Measurements from ENCODE around the gene ATF4. TPM values are rescaled to one million over a fixed set of nuclear protein-coding genes. Genes with fewer than 3 reads are reported as not detected.
A peak's percentile ranks its signal among the peaks of the same experiment; 100 is the strongest.

Gene ATF4
- total and polyA plus RNA-seq, 3 donors from 2014 or later, result 192 to 228 (median 227) TPM

DNA sequence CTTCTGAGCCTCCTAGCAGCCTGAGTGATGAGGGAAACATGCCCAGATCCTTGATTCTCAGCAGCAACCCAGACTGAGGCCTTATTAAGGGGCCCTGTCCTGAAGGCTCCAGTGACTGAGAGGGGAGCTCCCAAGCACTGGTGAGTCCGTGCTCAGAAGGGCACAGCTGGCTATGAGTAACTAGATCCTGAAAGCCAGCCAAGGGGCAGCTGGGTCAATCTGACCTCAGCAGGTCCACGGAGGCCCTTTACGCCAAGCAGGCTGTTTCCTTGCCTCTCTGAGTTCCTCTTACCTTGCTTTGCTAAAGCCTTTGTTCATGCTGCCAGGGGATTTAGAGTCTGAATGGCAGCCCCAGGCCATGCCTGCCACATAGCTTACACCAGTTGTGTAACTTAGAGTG lies 37.6 kb upstream of the ATF4 start:
- H3K36me3 ChIP-seq (ENCODE audit: low read depth, missing control alignments), result no peaks in the 10 kb centered on the region
- H3K9me3 ChIP-seq, result no peaks in the 10 kb centered on the region
- peaks cover 6% of the 10 kb centered on the region for H3K4me1 ChIP-seq
- H3K4me3 ChIP-seq, result no peak overlapping the region
- no peak for DNase-seq
- TF ChIP-seq POLR2A (IDR thresholded peaks at IDR 0.05), result no peak
- TF ChIP-seq, protein P1, sequence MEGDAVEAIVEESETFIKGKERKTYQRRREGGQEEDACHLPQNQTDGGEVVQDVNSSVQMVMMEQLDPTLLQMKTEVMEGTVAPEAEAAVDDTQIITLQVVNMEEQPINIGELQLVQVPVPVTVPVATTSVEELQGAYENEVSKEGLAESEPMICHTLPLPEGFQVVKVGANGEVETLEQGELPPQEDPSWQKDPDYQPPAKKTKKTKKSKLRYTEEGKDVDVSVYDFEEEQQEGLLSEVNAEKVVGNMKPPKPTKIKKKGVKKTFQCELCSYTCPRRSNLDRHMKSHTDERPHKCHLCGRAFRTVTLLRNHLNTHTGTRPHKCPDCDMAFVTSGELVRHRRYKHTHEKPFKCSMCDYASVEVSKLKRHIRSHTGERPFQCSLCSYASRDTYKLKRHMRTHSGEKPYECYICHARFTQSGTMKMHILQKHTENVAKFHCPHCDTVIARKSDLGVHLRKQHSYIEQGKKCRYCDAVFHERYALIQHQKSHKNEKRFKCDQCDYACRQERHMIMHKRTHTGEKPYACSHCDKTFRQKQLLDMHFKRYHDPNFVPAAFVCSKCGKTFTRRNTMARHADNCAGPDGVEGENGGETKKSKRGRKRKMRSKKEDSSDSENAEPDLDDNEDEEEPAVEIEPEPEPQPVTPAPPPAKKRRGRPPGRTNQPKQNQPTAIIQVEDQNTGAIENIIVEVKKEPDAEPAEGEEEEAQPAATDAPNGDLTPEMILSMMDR (IDR thresholded peaks at IDR 0.05), result no peak
- H3K27ac ChIP-seq, result no peak overlapping the region
- no peaks in the 10 kb centered on the region for H3K27me3 ChIP-seq
- 66 to 70% methylated on average over 2 to 3 of the region's 3 CpGs for WGBS, 2 donors
- intact Hi-C loops (cut with DNase I; ENCODE audit: low total_unique reads), result no loop called here

DNA sequence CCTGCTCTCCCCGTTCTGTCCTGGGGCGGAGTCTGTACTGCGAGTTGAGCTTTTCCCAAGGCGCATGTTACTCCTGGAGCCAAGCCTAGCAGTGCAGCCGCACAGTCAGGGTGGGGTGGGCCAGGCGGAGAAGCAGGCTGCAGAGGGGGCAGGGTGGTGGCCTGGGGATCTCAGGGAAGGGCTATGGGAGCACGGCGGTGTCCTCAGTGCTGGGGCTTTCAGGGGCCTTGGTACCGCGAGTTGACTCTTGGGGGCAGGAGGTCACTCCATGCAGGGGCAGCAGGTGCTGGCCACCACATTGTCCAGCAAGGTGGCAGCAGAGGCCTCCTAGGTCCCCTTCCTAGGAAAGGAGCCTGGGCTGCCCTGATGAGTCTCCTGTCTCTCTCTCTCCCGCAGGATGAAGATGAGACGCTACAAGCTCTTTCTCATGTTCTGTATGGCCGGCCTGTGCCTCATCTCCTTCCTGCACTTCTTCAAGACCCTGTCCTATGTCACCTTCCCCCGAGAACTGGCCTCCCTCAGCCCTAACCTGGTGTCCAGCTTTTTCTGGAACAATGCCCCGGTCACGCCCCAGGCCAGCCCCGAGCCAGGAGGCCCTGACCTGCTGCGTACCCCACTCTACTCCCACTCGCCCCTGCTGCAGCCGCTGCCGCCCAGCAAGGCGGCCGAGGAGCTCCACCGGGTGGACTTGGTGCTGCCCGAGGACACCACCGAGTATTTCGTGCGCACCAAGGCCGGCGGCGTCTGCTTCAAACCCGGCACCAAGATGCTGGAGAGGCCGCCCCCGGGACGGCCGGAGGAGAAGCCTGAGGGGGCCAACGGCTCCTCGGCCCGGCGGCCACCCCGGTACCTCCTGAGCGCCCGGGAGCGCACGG lies 33.2 kb upstream of the ATF4 start:
- Histone ChIP-seq H3K36me3 (ENCODE audit: low read depth, missing control alignments) (no peaks in the 10 kb centered on the region), H3K27me3 (no peaks in the 10 kb centered on the region), H3K4me3 (peak overlapping the region in 1 of 2 donors; percentile 43), H3K27ac (no peak overlapping the region), H3K4me1 (peaks cover 10% of the 10 kb centered on the region), H3K9me3 (no peaks in the 10 kb centered on the region)
- WGBS, 2 donors, result 53 to 76% methylated on average over 33 to 43 of the region's 45 CpGs
- no peak for TF ChIP-seq POLR2A (IDR thresholded peaks at IDR 0.05)
- TF ChIP-seq, protein P1 (IDR thresholded peaks at IDR 0.05), result no peak
- DNase-seq, result peak; percentile 62
- intact Hi-C loops (cut with DNase I; ENCODE audit: low total_unique reads), result no loop called here

DNA sequence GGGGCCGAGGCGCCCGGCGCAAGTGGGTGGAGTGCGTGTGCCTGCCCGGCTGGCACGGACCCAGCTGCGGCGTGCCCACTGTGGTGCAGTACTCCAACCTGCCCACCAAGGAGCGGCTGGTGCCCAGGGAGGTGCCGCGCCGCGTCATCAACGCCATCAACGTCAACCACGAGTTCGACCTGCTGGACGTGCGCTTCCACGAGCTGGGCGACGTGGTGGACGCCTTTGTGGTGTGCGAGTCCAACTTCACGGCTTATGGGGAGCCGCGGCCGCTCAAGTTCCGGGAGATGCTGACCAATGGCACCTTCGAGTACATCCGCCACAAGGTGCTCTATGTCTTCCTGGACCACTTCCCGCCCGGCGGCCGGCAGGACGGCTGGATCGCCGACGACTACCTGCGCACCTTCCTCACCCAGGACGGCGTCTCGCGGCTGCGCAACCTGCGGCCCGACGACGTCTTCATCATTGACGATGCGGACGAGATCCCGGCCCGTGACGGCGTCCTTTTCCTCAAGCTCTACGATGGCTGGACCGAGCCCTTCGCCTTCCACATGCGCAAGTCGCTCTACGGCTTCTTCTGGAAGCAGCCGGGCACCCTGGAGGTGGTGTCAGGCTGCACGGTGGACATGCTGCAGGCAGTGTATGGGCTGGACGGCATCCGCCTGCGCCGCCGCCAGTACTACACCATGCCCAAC lies 32.4 kb upstream of the ATF4 start:
- Histone ChIP-seq H3K4me1 (peaks cover 10% of the 10 kb centered on the region), H3K27me3 (no peaks in the 10 kb centered on the region), H3K9me3 (no peaks in the 10 kb centered on the region), H3K36me3 (ENCODE audit: low read depth, missing control alignments) (no peaks in the 10 kb centered on the region), H3K27ac (no peak overlapping the region), H3K4me3 (peak overlapping the region in 1 of 2 donors; percentile 43)
- no peak for DNase-seq
- TF ChIP-seq, protein P1 (IDR thresholded peaks at IDR 0.05), result no peak
- TF ChIP-seq POLR2A (IDR thresholded peaks at IDR 0.05), result no peak
- intact Hi-C loops (cut with DNase I; ENCODE audit: low total_unique reads), result no loop called here
- WGBS, 2 donors, result 83 to 87% methylated on average over 23 to 70 of the region's 70 CpGs

DNA sequence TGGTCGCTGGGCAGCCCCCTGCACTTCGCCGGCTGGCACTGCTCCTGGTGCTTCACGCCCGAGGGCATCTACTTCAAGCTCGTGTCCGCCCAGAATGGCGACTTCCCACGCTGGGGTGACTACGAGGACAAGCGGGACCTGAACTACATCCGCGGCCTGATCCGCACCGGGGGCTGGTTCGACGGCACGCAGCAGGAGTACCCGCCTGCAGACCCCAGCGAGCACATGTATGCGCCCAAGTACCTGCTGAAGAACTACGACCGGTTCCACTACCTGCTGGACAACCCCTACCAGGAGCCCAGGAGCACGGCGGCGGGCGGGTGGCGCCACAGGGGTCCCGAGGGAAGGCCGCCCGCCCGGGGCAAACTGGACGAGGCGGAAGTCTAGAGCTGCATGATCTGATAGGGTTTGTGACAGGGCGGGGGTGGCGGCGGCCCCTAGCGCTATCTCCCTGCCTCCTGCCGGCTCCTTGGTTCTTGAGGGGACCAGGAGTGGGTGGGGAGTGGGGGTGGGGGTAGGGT lies 31.7 kb upstream of the ATF4 start:
- H3K4me1 ChIP-seq, result peaks cover 10% of the 10 kb centered on the region
- H3K4me3 ChIP-seq, result peak overlapping the region in 1 of 2 donors; percentile 43
- TF ChIP-seq, protein P1 (IDR thresholded peaks at IDR 0.05), result no peak
- TF ChIP-seq POLR2A (IDR thresholded peaks at IDR 0.05), result no peak
- H3K27me3 ChIP-seq, result no peaks in the 10 kb centered on the region
- intact Hi-C loops (cut with DNase I; ENCODE audit: low total_unique reads), result no loop called here
- H3K36me3 ChIP-seq (ENCODE audit: low read depth, missing control alignments), result no peaks in the 10 kb centered on the region
- H3K9me3 ChIP-seq, result no peaks in the 10 kb centered on the region
- 82 to 86% methylated on average over 21 to 39 of the region's 39 CpGs for whole genome bisulfite sequencing, 2 donors
- no peak overlapping the region for H3K27ac ChIP-seq
- DNase-seq, result no peak

Data from testis (tissue), 3 donors.